Embryonic facial prominence (tissue), 1 donor: ENCODE data around the gene TH.

Source experiments
- DNase-seq: peaks from one replicate; pipeline ENCODE4 v3.0.0-alpha.2; 2016; ENCODE audit errors: extremely low spot score

TH gene

GRCh38 chr11:2142300-2142759 is 29.3 kb downstream of the TH start:
- no peak for DNase-seq

- DNase-seq = no peak
Observed at GRCh38 chr11:2140411-2141400, 30.9 kb downstream of the TH start.

- no peak for DNase-seq
Observed at GRCh38 chr11:2139621-2140337, 31.8 kb downstream of the TH start.

GRCh38 chr11:2139123-2139521 is 32.5 kb downstream of the TH start, which contains the start of gene IGF2:
Gene IGF2, minus strand, starts transcription at chr11:2139389. Its CDS starts 3,866 bp downstream, at chr11:2135523.
- DNase-seq = no peak

- DNase-seq = peak; percentile 38
Observed at GRCh38 chr11:2138431-2139122, 33.0 kb downstream of the TH start.

- no peak for DNase-seq
Observed at GRCh38 chr11:2138068-2138430, 33.6 kb downstream of the TH start.

GRCh38 chr11:2137202-2138067 is 34.2 kb downstream of the TH start:
- DNase-seq = peak; percentile 50

- no peak for DNase-seq
Observed at GRCh38 chr11:2136952-2137201, 34.7 kb downstream of the TH start.

GRCh38 chr11:2136209-2136951 is 35.2 kb downstream of the TH start:
- no peak for DNase-seq

- no peak for DNase-seq
Observed at GRCh38 chr11:2135648-2136201, 35.9 kb downstream of the TH start.

GRCh38 chr11:2135018-2135569 is 36.5 kb downstream of the TH start:
- no peak for DNase-seq

GRCh38 chr11:2134022-2135010 is 37.3 kb downstream of the TH start:
- DNase-seq = no peak

GRCh38 chr11:2133241-2134021 is 38.2 kb downstream of the TH start:
- no peak for DNase-seq

- no peak for DNase-seq
Observed at GRCh38 chr11:2132874-2133240, 38.8 kb downstream of the TH start.

- DNase-seq = no peak
Observed at GRCh38 chr11:2132246-2132645, 39.4 kb downstream of the TH start.

- no peak for DNase-seq
Observed at GRCh38 chr11:2131371-2132236, 40.0 kb downstream of the TH start.

GRCh38 chr11:2130881-2131352 is 40.7 kb downstream of the TH start:
- DNase-seq = no peak
